Fibroblast of peridontal ligament (primary cell): ENCODE measurements around the gene GPLD1.

ENCODE experiments used
- DNase-seq: peaks from one replicate; pipeline ENCODE4 v3.0.0-alpha.2; 2010; ENCODE audit errors: extremely low read depth

GPLD1 gene

GRCh38 chr6:24501374-24501773 lies 12.0 kb upstream of the GPLD1 start:
- no peak for DNase-seq

DNA sequence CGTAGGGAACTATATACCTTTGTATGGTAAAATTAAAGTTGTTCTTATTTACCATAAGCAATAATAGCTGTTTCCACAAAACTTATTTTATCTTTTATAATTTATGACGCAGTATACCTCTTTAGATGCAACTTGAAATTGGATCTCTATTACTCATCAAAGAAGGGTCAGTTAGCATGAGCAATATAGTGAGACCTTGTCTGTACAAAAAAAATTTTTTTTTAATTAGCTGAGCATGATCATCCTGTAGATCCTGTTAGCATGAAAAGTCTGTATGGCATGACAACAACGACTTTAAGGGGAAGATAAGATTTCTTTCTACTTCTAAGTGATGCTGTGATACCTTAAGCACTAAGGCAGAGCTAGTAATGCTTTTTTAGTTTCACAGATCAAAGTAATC lies 11.3 kb upstream of the GPLD1 start:
- no peak for DNase-seq

DNA sequence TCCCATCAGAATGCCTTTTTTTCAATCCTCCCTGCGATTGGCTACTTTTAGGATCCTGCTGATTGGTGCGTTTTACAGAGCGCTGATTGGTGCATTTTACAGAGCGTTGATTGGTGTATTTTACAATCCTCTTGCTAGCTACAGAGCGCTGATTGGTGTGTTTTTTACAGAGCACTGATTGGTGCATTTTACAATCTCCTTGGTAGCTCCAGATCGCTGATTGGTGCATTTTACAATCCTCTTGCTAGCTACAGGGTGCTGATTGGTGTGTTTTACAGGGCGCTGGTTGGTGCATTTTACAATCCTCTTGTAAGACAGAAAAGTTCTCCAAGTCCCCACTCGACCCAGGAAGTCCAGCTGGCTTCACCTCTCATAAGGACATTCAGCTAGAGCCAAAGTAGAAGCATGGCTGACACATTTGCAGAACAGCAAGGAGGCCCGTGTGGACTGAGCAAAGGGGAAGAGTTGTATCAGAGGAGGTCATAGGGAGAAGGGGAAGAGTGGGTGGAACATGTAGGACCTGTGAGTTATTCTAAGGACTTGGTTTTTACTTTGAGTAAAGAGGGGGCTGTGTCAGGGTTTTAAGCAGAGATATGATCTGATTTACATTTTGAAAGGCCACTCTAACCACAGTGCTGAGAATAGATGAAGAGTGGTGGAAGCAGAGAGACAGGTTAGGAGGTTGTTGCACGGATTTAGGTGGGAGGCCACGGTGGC lies 8.0 kb upstream of the GPLD1 start:
- DNase-seq = no peak

DNA sequence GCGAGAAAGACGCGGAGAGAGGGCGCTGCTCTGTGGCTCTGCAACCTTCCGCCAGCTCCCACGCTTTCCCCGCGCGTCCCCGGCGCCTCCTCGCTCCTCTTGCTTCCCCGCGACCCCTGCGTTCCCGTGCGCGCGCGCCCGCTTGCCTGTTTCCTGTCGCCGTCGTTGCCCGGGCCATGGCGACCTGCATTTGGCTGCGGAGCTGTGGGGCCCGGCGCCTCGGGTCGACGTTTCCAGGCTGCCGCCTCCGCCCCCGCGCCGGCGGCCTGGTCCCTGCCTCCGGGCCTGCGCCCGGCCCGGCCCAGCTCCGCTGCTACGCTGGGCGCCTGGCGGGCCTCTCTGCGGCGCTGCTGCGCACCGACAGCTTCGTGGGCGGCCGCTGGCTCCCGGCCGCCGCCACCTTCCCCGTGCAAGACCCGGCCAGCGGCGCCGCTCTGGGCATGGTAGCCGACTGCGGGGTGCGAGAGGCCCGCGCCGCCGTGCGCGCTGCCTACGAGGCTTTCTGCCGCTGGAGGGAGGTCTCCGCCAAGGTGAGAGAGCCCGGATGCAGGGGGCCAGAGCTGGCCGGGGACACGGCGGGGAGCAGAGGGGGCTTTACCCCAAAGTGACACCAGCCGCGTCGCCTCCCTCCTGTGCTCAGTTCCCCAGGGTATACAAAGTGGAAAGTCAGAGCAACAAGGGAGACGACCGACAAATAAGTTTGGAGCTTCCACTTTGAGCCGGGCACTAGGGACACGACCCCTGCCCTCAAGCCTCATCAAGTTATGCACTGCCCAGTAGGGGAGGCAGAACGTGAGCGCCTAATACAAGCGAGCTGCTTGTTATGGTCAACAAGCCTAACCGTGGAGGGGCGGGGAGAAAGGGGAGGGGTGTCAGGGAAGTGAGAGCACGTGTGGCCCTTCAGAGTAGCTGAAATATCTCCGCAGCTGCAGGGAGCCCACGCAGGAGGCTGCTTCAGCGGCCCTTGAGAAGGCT lies 5.7 kb upstream of the GPLD1 start, which contains the start of gene ALDH5A1:
TSS of gene ALDH5A1 (plus strand) at position 149 of the 975 bp plus-strand sequence. CDS start at position 177, 28 bp downstream.
- peak; percentile 12 for DNase-seq

GRCh38 chr6:24493945-24494820 lies 4.8 kb upstream of the GPLD1 start:
- no peak for DNase-seq

- DNase-seq = no peak
Observed at GRCh38 chr6:24492475-24492874, 3.1 kb upstream of the GPLD1 start.

GRCh38 chr6:24490948-24491347 lies 1.6 kb upstream of the GPLD1 start:
- DNase-seq = no peak

- no peak for DNase-seq
Observed at GRCh38 chr6:24489881-24490280, 503 bp upstream of the GPLD1 start.

DNA sequence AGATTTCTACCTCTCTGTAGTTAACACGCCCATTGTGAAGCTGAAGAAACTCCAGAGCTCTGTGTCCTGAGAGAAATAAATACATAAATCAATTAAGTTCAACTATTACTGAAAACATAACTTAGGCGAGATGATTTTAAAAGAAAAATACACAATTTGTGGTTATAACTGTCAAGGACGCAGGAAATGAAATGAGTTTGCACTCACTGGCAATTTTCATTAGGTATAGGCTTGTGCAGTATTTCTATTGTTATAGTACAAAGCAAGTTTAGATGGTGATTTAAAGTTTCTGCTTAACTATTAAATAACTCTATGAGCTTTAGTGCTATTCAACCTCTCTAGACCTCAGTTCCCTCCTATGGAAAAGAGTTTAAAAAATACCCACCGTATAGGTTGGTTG lies 3.3 kb downstream of the GPLD1 start:
- DNase-seq = no peak

- DNase-seq = no peak
Observed at GRCh38 chr6:24484657-24485323, 4.6 kb downstream of the GPLD1 start.

DNA sequence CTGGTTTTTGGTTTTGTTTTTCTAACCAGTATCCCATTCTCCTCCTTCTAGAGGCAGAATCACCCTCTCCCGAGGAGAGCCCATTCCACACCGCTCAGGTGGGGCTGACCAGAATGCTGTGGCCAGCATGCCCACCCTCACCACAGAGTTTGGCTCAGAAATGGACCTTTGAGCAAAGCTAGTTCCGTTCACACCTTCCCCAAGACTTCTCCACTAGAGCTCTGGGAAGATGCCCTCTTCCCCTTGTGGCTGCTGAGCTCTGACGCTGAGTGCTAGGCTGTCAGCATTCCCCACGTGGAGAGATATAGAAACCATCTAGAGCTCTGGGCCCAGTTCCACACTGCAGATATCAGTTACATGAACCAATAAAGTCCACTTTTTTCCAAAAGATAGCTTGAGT lies 7.9 kb downstream of the GPLD1 start:
- DNase-seq = no peak

DNA sequence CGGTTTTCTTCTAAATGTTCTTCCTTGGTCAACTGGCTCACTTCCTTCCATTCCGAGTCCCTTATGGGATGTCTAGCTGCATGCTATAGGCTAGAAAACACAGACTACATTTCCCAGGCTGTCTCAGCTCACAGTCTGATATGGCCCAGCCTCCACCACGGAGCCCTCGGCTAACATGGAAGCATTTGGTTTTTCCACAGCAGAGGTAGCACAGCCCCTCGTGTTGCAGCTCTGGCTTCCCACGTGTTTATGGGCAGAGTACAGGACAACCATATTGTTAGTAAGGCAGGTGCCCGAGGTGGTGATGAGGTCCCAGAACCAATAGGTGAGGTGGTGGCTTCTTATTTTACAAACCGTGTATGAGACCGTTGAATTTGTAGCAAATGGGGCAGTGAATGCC lies 8.7 kb downstream of the GPLD1 start:
- DNase-seq = no peak

DNA sequence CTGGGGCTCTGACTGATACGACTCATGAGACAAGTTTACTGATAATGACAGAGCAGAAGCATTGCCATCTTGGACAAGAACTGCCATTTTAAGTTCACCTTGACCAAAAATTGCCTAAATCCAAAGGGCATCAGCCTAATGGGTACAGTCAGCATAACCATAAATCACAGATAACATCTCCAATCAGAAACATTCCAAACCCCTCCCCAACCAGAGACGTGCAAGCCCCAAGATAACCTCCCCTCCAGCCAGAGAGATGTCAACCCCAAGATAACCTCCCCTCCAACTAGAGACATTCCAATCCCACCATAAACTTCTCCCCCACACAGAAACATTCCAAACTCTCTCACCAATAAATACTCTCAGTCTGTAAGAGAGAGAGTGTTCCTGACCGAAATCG lies 10.5 kb downstream of the GPLD1 start:
- no peak for DNase-seq

- DNase-seq = no peak
Observed at GRCh38 chr6:24477070-24477469, 12.3 kb downstream of the GPLD1 start.

DNA sequence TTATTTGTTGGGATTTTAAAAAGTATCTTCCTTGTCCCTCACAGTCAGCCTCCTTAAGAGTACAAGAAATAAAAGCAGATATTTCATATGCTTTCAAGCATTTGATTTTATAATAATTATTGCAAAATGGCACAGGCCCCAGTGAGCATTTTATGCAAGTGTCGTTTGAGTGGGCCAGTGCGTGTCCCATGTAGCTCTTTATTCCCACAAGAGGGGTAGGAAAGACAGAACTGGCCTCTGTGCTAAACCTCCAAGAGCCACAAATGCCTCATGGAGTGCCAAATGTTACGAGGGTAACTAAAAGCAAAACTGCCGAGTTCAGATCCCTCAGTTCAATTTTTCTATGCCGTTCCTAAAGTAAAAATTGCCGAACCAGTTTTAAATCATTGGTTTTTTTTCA lies 12.7 kb downstream of the GPLD1 start:
- DNase-seq = no peak

- DNase-seq = peak; percentile 27
Observed at GRCh38 chr6:24472181-24472580, 17.2 kb downstream of the GPLD1 start.

- no peak for DNase-seq
Observed at GRCh38 chr6:24469811-24470210, 19.6 kb downstream of the GPLD1 start.

DNA sequence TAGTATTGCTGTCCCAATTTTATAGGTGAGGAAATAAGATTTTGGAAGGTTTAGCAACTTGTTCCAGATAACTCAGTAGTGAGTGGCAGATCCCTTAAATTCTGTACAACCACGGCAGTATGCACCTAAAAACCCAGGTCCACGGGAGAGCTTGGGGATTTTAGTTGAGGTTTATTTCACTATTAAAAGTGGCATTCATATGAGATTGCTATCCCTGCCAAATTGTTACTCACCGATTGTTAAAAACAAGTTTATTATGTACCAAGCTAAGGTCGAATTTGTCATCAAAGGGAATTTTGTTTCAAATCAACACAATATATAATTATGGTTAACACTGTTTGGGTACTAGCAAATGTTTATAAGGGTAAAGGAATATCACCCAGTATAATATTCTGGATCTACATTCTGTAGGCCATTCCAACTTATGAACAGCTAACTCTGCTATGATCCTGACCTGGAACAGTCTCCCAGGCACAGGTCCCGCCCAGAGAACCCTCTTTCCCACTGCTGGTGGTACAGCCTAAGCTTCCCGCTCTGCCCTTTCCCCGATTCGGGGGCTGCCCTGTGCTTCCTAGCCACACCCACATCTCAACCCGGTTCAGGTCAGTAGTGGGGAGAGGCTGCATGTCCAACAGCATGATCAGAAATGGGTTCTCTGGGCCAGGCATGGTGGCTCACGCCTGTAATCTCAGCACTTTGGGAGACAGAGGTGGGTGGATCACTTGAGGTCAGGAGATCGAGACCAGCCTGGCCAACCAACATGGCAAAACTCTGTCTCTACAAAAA lies 24.9 kb downstream of the GPLD1 start:
- no peak for DNase-seq

DNA sequence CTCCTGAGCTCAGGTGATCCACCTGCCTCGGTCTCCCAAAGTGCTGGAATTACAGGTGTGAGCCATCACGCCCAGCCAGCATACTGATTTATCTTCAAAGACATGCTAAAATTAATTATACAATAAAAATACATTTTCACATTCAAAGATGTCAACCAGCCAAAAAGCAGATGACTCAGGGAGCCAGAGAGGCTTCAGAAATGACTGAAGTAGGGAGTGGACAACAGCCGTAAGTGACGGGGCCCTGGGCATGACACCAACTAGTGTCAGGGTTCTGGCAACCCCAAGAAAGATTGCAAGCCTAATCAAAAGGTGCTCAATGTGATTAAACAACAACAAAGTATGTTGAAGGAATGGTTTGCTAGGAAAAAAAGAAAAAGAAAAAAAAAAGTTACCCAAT lies 28.4 kb downstream of the GPLD1 start:
- no peak for DNase-seq

- DNase-seq = no peak
Observed at GRCh38 chr6:24458941-24459340, 30.4 kb downstream of the GPLD1 start.

DNA sequence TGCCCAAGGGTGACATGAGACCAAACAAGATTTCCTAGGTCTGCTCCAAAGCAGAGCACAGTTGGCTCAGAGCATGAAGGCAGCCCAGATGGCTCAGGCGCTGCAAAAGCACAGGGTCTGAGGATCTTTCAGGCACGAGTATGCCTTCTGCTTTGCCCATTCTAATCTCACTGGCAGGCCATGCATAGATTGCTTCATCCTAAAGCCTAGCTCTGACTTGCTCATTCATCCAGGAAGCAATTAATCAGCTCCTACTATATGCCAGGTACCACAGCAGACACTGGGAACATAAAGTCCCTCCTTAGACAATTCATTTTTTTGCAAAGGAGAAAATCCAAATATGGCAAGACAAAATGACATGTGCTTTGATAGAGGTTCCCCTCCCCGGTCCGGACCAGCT lies 31.2 kb downstream of the GPLD1 start:
- no peak for DNase-seq
